GM20431 (cell line): ENCODE measurements around the gene ITM2C.

Source experiments
- in situ Hi-C: fragments of 300-500 bp; cut with MseI, MboI; formaldehyde crosslinking; loops from one replicate; pipeline ENCODE4 v1.15.0; 2020; ENCODE audit warnings: low sequenced_read_pairs; ENCODE audit not compliant: unreplicated experiment

The ITM2C gene

GRCh38 chr2:230903231-230904150, 38.7 kb downstream of the ITM2C start:
- in situ Hi-C loops, result loop anchor here (10.0 kb wide), 1 partner anchor 91 kb away; the partner anchor contains the start of gene SPATA3

DNA sequence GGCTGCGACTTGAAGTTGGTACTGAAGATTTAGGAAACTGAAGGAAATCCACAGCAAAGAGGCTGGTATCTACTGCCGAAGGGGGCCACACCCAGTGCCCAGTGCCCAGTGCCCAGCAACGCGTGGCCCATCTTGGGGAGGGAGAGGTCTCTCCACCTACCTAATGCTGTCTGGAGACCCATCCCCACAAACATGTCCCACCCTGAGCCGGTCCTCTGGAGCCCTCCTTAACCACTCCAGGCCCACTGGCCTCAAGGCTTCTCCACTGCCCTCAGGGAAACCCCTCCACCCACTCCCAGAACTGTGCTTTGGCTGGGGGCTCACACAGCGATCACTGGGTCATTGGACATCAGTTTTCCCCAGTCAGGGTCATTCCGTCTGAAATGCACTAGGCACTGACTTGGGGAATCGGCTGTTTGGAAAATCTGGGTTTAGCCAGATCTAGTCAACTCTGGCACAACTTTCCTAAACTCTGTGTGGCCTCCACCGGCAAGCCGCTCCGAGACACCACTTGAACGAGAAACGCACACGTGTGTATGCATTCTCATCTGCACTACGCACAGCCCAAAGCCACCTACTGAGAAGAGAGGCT, 40.2 kb downstream of the ITM2C start:
- in situ Hi-C loops, result loop anchor here (10.0 kb wide), 1 partner anchor 90 kb away; the partner anchor contains the start of gene SPATA3

- in situ Hi-C loops, result loop anchor here (10.0 kb wide), 1 partner anchor 89 kb away; the partner anchor contains the start of gene SPATA3
Measured at GRCh38 chr2:230905448-230906421, 41.0 kb downstream of the ITM2C start.

DNA sequence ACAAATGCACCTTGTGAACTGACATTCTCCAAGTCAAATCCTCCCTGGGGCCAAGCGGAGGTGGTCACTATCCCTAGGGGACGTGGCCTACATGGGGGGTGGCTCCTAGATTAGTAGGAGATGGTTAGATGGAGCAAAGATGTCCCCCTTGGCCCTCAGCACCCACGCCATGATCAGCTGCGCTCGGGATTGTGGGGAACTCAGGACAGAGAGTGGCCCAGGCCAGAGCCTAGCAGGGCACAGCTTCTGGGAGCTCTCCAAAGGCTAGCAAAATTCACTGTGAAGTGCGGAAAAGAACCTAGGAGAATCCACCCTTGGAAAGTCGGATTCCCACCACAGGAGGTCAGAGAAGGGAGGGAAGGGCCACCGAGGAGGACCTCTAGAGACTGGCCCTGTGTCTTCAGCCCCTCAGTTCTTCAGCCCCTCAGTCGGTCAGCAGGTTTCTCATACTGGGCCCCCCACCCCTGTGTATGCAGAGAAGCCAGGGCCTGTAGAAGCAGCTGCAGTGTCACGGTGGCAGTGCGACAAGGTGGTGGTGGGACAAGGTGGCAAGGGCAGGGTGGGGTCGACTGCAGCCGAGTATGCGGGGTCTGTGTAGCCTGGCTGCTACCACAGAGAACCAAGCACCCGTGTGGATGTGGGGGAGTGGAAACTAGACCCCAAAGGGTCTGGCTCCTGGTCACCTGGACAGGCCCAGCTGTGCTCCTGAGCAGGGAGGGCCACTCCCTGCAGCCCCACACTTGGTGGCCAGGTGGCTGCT, 41.9 kb downstream of the ITM2C start:
- in situ Hi-C loops, result loop anchor here (10.0 kb wide), 1 partner anchor 88 kb away; the partner anchor contains the start of gene SPATA3

DNA sequence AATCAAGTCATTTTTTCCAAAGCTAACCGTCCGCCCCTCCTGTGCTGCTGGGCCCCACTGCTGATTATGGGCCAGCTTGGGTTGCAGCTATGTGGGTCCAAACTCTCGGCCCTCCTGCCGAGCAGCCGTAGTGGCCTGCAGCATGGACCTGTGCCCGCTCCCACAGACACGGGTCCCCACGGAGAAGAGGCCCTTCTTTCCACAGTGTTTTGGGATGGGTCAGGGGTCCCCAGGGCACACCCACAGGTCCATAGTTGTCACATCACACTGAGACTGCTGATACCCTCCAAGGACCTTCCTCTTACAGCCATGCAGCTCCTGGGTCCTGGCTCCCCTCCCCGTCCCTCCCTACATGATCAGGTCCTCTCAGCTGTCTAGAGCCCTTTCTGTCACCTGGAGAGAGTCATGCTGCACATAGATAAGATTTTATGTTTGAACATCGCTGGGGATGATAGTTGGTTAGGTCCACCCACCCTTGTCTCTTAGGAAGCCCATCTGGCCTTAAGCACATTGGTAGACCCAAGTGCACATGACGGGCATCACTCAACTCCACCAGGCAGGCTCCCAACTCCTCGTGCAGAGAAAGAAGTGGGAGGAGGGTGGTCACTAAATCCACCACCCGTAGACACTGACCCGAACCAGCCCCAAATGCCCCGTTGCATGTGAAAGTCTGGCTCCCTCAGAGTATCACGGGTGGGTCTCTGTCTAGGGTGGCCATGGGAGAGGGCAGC, 42.8 kb downstream of the ITM2C start:
- in situ Hi-C loops, result loop anchor here (10.0 kb wide), 1 partner anchor 87 kb away; the partner anchor contains the start of gene SPATA3

- in situ Hi-C loops, result loop anchor here (10.0 kb wide), 1 partner anchor 87 kb away; the partner anchor contains the start of gene SPATA3
Measured at GRCh38 chr2:230908092-230908594, 43.4 kb downstream of the ITM2C start.

GRCh38 chr2:230908595-230909191, 44.0 kb downstream of the ITM2C start:
- in situ Hi-C loops, result loop anchor here (10.0 kb wide), 1 partner anchor 86 kb away; the partner anchor contains the start of gene SPATA3

- in situ Hi-C loops, result loop anchor here (10.0 kb wide), 1 partner anchor 85 kb away; the partner anchor contains the start of gene SPATA3
Measured at GRCh38 chr2:230909841-230910545, 45.3 kb downstream of the ITM2C start.

GRCh38 chr2:230910546-230911177, 45.9 kb downstream of the ITM2C start:
- in situ Hi-C loops, result no loop called here

DNA sequence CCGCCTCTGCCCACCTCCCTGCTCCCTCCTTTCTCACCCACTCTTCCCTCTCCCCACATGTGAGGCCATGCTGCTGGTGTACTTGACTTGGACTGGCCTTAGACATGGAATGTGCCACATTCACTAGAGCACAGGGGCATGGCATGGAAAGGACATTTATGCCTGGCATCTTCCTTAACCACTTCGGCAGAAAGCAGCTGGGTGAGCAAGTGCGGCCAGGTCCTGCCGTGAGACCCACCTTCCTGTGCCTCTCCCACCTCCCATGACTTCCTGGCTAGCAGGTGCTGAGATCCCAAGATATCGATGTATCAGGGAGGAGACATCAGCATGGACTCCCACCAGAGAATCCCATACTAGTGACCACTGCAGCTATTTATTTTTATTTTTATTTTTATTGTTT, 47.3 kb downstream of the ITM2C start:
- in situ Hi-C loops, result no loop called here

GRCh38 chr2:230912724-230913123, 48.0 kb downstream of the ITM2C start:
- in situ Hi-C loops, result no loop called here

- in situ Hi-C loops, result no loop called here
Measured at GRCh38 chr2:230913406-230914143, 48.8 kb downstream of the ITM2C start.

DNA sequence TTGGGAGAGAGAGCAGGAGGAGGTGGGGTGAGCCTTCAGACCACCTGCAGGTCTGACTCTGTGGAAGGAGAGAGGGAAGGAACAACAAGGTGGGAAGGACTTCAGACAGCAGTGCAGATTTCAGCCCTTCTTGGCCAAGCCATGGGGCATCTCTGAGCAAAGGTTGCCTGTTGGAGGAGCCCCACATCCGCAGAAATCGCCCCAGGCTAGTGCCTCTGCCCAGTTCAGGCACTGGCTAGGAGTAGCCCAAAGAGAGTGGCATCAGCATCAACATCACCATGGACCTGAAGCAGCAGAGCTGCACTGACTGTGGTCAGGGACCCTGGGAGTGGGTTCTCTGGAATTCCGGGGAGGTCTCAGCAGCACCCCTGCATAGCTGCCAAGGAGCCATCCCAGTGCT, 50.1 kb downstream of the ITM2C start:
- in situ Hi-C loops, result no loop called here

DNA sequence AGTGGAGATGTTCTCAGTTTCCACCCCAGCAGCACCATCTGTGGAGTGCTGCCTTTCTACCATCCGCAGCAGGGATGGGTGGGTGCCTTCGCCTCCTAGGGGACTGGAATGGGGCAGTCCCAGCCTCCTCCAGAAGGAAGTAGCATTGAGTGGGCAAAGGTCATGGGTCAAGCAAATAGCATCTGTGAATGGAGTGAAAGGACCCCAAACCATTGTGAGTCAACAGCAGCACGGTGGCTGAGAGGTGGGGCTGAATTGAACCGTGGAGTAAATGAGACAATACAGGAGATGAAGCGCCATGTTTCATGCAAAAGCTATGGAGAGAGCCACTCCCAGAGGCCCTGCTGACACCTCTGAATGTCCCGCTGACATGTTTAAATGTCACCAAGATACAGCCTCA, 50.6 kb downstream of the ITM2C start:
- in situ Hi-C loops, result no loop called here

- in situ Hi-C loops, result no loop called here
Measured at GRCh38 chr2:230916218-230916617, 51.5 kb downstream of the ITM2C start.

GRCh38 chr2:230919240-230919639, 54.5 kb downstream of the ITM2C start:
- in situ Hi-C loops, result no loop called here
